H1 (cell line): ENCODE data around the gene NR2F1.

Experiments used
- BCL11A ChIP-seq, 2 experiments: IDR thresholded peaks; one replicate each; pipeline ENCODE4 v1.6.1; 2011; ENCODE audit warnings: low read depth in 2 of 2, low read length in 2 of 2, mild to moderate bottlenecking in 2 of 2
- CEBPB ChIP-seq: IDR thresholded peaks from 2 replicates; pipeline ENCODE4 v1.6.1; 2012; ENCODE audit warnings: low read depth, low read length
- CTCF ChIP-seq, 3 experiments: IDR thresholded peaks; 1 replicate in 2 of 3; 2 replicates in 1 of 3; pipeline versions ENCODE4 v1.5.1 to v1.6.1; 2011; ENCODE audit warnings: low read length in 3 of 3, mild to moderate bottlenecking in 3 of 3, inconsistent platforms in 2 of 3, low read depth in 1 of 3, moderate library complexity in 1 of 3; ENCODE audit not compliant: insufficient read depth in 1 of 3; ENCODE audit errors: control extremely low read depth in 1 of 3
- JUN ChIP-seq: IDR thresholded peaks from 2 replicates; pipeline ENCODE4 v1.6.1; 2011; ENCODE audit warnings: low read depth, mild to moderate bottlenecking, improper control_type of control experiment, low read length
- POLR2A ChIP-seq, 2 experiments: IDR thresholded peaks; 1 replicate in 1 of 2; 2 replicates in 1 of 2; pipeline ENCODE4 v1.6.1; 2011; ENCODE audit warnings: low read depth in 2 of 2, low read length in 2 of 2, mild to moderate bottlenecking in 2 of 2; ENCODE audit errors: control extremely low read depth in 1 of 2
- POLR2AphosphoS5 ChIP-seq: IDR thresholded peaks from 2 replicates; pipeline ENCODE4 v1.6.1; 2011; ENCODE audit warnings: low read depth, low read length

GRCh38 chr5:93569300-93570160 lies 13.5 kb upstream of the NR2F1 start:
- peak in 1 of 3 experiments; percentile 16; a peak in 1 of 4 replicates for TF ChIP-seq CTCF (IDR thresholded peaks at IDR 0.05; ENCODE audit: control extremely low read depth in 1 of 3, insufficient read depth in 1 of 3, low read depth in 1 of 3, low read length in 3 of 3)
- no peak for TF ChIP-seq POLR2A (IDR thresholded peaks at IDR 0.05; ENCODE audit: control extremely low read depth in 1 of 2, low read depth in 2 of 2, low read length in 2 of 2)
- no peak for TF ChIP-seq CEBPB
- no peak for TF ChIP-seq JUN
- no peak for TF ChIP-seq BCL11A (IDR thresholded peaks at IDR 0.05; ENCODE audit: low read depth in 2 of 2, low read length in 2 of 2)
- TF ChIP-seq POLR2AphosphoS5, result no peak
